K562 (cell line): ENCODE results near the gene AJM1. TPM values are rescaled to one million over a fixed set of nuclear protein-coding genes. Genes with fewer than 3 reads are reported as not detected.

Experiments used
- ATAC-seq: fragments of 200-7000 bp; cut with Tn5 transposase; 3 replicates; pipeline ENCODE4 v1.9.1; 2020; ENCODE audit warnings: moderate library complexity
- BruUV-seq: library from RNA; stranded (reverse); fragments of 400-500 nt; replicated peaks from 2 replicates; lab custom pipeline; 2021; lab: Mats Ljungman, UMichigan
- CTCF ChIA-PET: fragments of 300-600 bp; formaldehyde crosslinking; extraction: SDS; loops from one replicate; lab custom pipeline; 2021; ENCODE audit warnings: low intra/inter-chr PET ratio; lab: Yijun Ruan, JAX
- POLR2A ChIA-PET: fragments of 300-600, 350-650 bp; sonication (Branson Sonifier 250); formaldehyde crosslinking; extraction: SDS; loops from one replicate; lab custom pipeline; 2021; ENCODE audit warnings: antibody characterized with exemption, inconsistent platforms; lab: Yijun Ruan, JAX
- DNase-seq, 4 experiments: peaks; one replicate each; pipeline versions ENCODE4 v3.0.0 to v3.0.0-alpha.2; 2011 to 2018; ENCODE audit warnings: low spot score in 3 of 4, mixed read lengths in 3 of 4; ENCODE audit errors: extremely low read depth in 1 of 4
- FAIRE-seq: peaks from 2 replicates; lab custom pipeline; 2011; peaks lifted over from hg19 to GRCh38; lab: Jason Lieb, UNC
- H2AFZ ChIP-seq: 2 replicates; pipeline ENCODE4 v1.6.0; 2011; ENCODE audit warnings: low read depth, low read length, control low read depth, inconsistent platforms
- H3K27ac ChIP-seq: fragments of 200-600 bp; 3 replicates; pipeline ENCODE4 v1.8.0; 2011; ENCODE audit warnings: low read depth, mild to moderate bottlenecking, control low read depth, inconsistent platforms, low read length, moderate library complexity, mixed read lengths; ENCODE audit errors: extremely low read depth
- H3K27me3 ChIP-seq, 2 experiments: fragments of 300-600 bp in 1 of 2; 2 replicates in 1 of 2; 3 replicates in 1 of 2; pipeline versions ENCODE4 v1.6.0 to v1.8.0; 2011; ENCODE audit warnings: inconsistent platforms in 2 of 2, low read length in 2 of 2, mild to moderate bottlenecking in 1 of 2, mixed read lengths in 1 of 2, moderate library complexity in 1 of 2; ENCODE audit not compliant: control insufficient read depth in 2 of 2, insufficient read depth in 2 of 2
- H3K36me3 ChIP-seq: fragments of 300-600 bp; 3 replicates; pipeline ENCODE4 v1.8.0; 2011; ENCODE audit warnings: mild to moderate bottlenecking, low read length, inconsistent platforms; ENCODE audit not compliant: control insufficient read depth, insufficient read depth
- H3K4me1 ChIP-seq, 2 experiments: fragments of 200-600 bp in 1 of 2; replicated peaks in 1 of 2; 2 replicates in 1 of 2; 3 replicates in 1 of 2; pipeline versions ENCODE4 v1.5.1 to v1.8.0; 2011; ENCODE audit warnings: inconsistent platforms in 2 of 2, low read length in 2 of 2, mild to moderate bottlenecking in 1 of 2, mixed read lengths in 1 of 2, moderate library complexity in 1 of 2; ENCODE audit not compliant: control insufficient read depth in 2 of 2, insufficient read depth in 2 of 2
- H3K4me2 ChIP-seq: 2 replicates; pipeline ENCODE4 v1.6.1; 2011; ENCODE audit warnings: low read length, control low read depth, inconsistent platforms, mixed read lengths; ENCODE audit not compliant: insufficient read depth
- H3K4me3 ChIP-seq: fragments of 200-600 bp; sonication (generic), shearing (Covaris generic); 2 replicates; pipeline ENCODE4 v1.5.1; 2016; ENCODE audit warnings: control low read depth, inconsistent platforms
- H3K79me2 ChIP-seq: fragments of 200-600 bp; 3 replicates; pipeline ENCODE4 v1.8.0; 2011; ENCODE audit warnings: low read length, inconsistent platforms; ENCODE audit not compliant: control insufficient read depth, insufficient read depth
- H3K9ac ChIP-seq, 2 experiments: 2 replicates each; pipeline versions ENCODE4 v1.6.0 to v1.6.1; 2011; ENCODE audit warnings: low read depth in 2 of 2, low read length in 2 of 2, control low read depth in 1 of 2, inconsistent platforms in 1 of 2, mild to moderate bottlenecking in 1 of 2, mixed read lengths in 1 of 2; ENCODE audit not compliant: insufficient read depth in 1 of 2
- H3K9me1 ChIP-seq: one replicate; pipeline ENCODE4 v1.6.0; 2011; ENCODE audit warnings: inconsistent platforms, mild to moderate bottlenecking, low read length, moderate library complexity; ENCODE audit not compliant: control insufficient read depth, insufficient read depth
- H3K9me3 ChIP-seq: replicated peaks from 2 replicates; pipeline ENCODE4 v1.5.1; 2011; ENCODE audit warnings: low read depth, low read length, inconsistent platforms; ENCODE audit not compliant: control insufficient read depth, insufficient read depth
- H4K20me1 ChIP-seq: replicated peaks from 2 replicates; pipeline ENCODE4 v1.6.1; 2011; ENCODE audit warnings: low read length, inconsistent platforms, mixed read lengths; ENCODE audit not compliant: control insufficient read depth, insufficient read depth
- BRD9 ChIP-seq: fragments of 450-650 bp; IDR thresholded peaks from 2 replicates; pipeline ENCODE4 v1.6.1; 2018; ENCODE audit warnings: low read depth; ENCODE audit not compliant: partially characterized antibody
- CREB1 ChIP-seq, 2 experiments: sonication (generic) in 1 of 2; formaldehyde crosslinking in 1 of 2; IDR thresholded peaks; 2 replicates each; pipeline versions ENCODE4 v1.6.1 to v1.8.0; 2012 to 2022; ENCODE audit warnings: inconsistent platforms in 1 of 2, mild to moderate bottlenecking in 1 of 2, missing genetic modification reagents in 1 of 2, moderate library complexity in 1 of 2
- CSDE1 ChIP-seq, 2 experiments: fragments of 450-650 bp; IDR thresholded peaks; 2 replicates each; pipeline ENCODE4 v1.6.1; 2016; ENCODE audit warnings: mild to moderate bottlenecking in 1 of 2
- E2F4 ChIP-seq: sonication (generic); formaldehyde crosslinking; IDR thresholded peaks from 2 replicates; pipeline ENCODE4 v1.8.0; 2022; ENCODE audit warnings: mild to moderate bottlenecking, low read depth, missing genetic modification reagents
- ESRRA ChIP-seq: fragments of 450-650 bp; IDR thresholded peaks from 2 replicates; pipeline ENCODE4 v1.6.1; 2014; ENCODE audit warnings: low read depth, mild to moderate bottlenecking, moderate library complexity, borderline replicate concordance
- MLX ChIP-seq, 2 experiments: fragments of 450-650 bp in 1 of 2; sonication (generic) in 1 of 2; formaldehyde crosslinking; conservative IDR thresholded peaks; 2 replicates each; pipeline versions ENCODE4 v1.4.0 to v1.8.1; 2020 to 2022; ENCODE audit warnings: mild to moderate bottlenecking in 1 of 2, missing genetic modification reagents in 1 of 2
- NCOA1 ChIP-seq: fragments of 450-650 bp; IDR thresholded peaks from 2 replicates; pipeline ENCODE4 v1.6.1; 2016; ENCODE audit warnings: low read depth
- NCOA2 ChIP-seq, 2 experiments: fragments of 450-650 bp; IDR thresholded peaks; 2 replicates each; pipeline ENCODE4 v1.6.1; 2018; ENCODE audit warnings: mild to moderate bottlenecking in 2 of 2, moderate library complexity in 1 of 2; ENCODE audit not compliant: partially characterized antibody in 2 of 2
- PTRF ChIP-seq: fragments of 450-650 bp; IDR thresholded peaks from 2 replicates; pipeline ENCODE4 v1.6.1; 2016; ENCODE audit warnings: mild to moderate bottlenecking, missing genetic modification characterization, missing compliant biosample characterization
- RBFOX2 ChIP-seq: fragments of 200-400 bp; formaldehyde crosslinking; IDR thresholded peaks from 2 replicates; pipeline ENCODE4 v1.6.1; 2017; ENCODE audit warnings: low read depth, mild to moderate bottlenecking, low read length, moderate library complexity
- RNF2 ChIP-seq: sonication (generic); IDR thresholded peaks from 2 replicates; pipeline ENCODE4 v1.6.1; 2016
- SMARCA5 ChIP-seq: fragments of 450-650 bp; IDR thresholded peaks from 2 replicates; pipeline ENCODE4 v1.6.1; 2016
- TCF7 ChIP-seq: sonication (generic); IDR thresholded peaks from 2 replicates; pipeline ENCODE4 v1.6.1; 2016; ENCODE audit warnings: antibody characterized with exemption, borderline replicate concordance
- ZFPM2 ChIP-seq: fragments of 250-450 bp; sonication (Bioruptor Pico); IDR thresholded peaks from 2 replicates; pipeline ENCODE4 v1.5.1; 2022; ENCODE audit warnings: mild to moderate bottlenecking
- WGBS: fragments of 100-300 bp; shearing (Covaris generic); methylation state at CpG from one replicate; pipeline ENCODE4 v1.1.6; 2016; ENCODE audit warnings: low coverage, mixed read lengths; ENCODE audit not compliant: insufficient coverage; ENCODE audit errors: missing lambda C conversion rate; 5-methylcytosine and 5-hydroxymethylcytosine counted together
- in situ Hi-C: fragments of 300-500 bp; cut with MboI; formaldehyde crosslinking; loops from 4 replicates; pipeline ENCODE4 v1.15.0; 2018; ENCODE audit warnings: inconsistent platforms, mixed read lengths
- intact Hi-C: fragments of 100-400 bp; cut with micrococcal nuclease; formaldehyde crosslinking; loops from 2 replicates; pipeline ENCODE4 v1.14.2; 2022
- polyA plus RNA-seq, 8 experiments: library from polyadenylated mRNA; depleted of rRNA in 4 of 8; stranded (reverse) in 5 of 8; unstranded in 3 of 8; fragments of >200 nt; fragmentation: Nextera tagmentation in 2 of 8; fragmentation: Illumina TruSeq in 1 of 8; extraction: Ambion mirVana in 2 of 8; extraction: Trizol in 1 of 8; gene quantifications; 2 replicates each; pipeline versions ENCODE4 v1.2.1 to v1.2.3, GENCODE V29; 2011 to 2014; ENCODE audit warnings: inconsistent platforms in 1 of 8, missing spikeins in 1 of 8
- total RNA-seq, 7 experiments: library from RNA; depleted of rRNA in 6 of 7; stranded (reverse); fragments of >200 nt in 6 of 7; fragmentation: Illumina TruSeq in 2 of 7; extraction: Trizol in 2 of 7; gene quantifications; 2 replicates each; pipeline versions ENCODE4 v1.2.1 to v1.2.3, GENCODE V29; 2011 to 2021; ENCODE audit warnings: low replicate concordance in 1 of 7

AJM1 gene
- total and polyA plus RNA-seq, 9 of the 15 experiments (the other 6 are each of a cell fraction or from before 2014, with no cell fraction given), result 0.01 to 3.7 (median 0.65) TPM; not detected in 1

- FAIRE-seq, result no peak
- POLR2A ChIA-PET, result interaction anchor here (0.6 kb wide), 1 partner anchor 394 kb away, joined by 3 read pairs; no protein-coding TSS in a partner anchor
- peak overlapping the region in 1 of 2 experiments; percentile 14; a peak in 2 of 4 replicates for H3K9ac ChIP-seq
- H3K4me1 ChIP-seq, result peaks cover 24 to 78% of the 10 kb centered on the region in 2 experiments
- no peaks in the 10 kb centered on the region for H3K27me3 ChIP-seq
- no peak for ATAC-seq
- no peak overlapping the region for H3K4me2 ChIP-seq
- H3K4me3 ChIP-seq, result no peak overlapping the region
- TF ChIP-seq RNF2, result no peak
- TF ChIP-seq NCOA2 (IDR thresholded peaks at IDR 0.05; ENCODE audit: partially characterized antibody in 2 of 2), result no peak
- H3K36me3 ChIP-seq, result peaks cover 17% of the 10 kb centered on the region
- BruUV-seq, result no TSS peak
- in situ Hi-C loops (no loop called here), intact Hi-C loops (no loop called here)
- H3K27ac ChIP-seq, result no peak overlapping the region
- H3K9me3 ChIP-seq, result no peaks in the 10 kb centered on the region
- no peak overlapping the region for H2AFZ ChIP-seq
- H4K20me1 ChIP-seq, result no peaks in the 10 kb centered on the region
- 93% methylated on average over 20 of the region's 20 CpGs for WGBS
- CTCF ChIA-PET, result no interaction called here
- H3K79me2 ChIP-seq, result peaks cover 34% of the 10 kb centered on the region
- no peak for DNase-seq
- no peaks in the 10 kb centered on the region for H3K9me1 ChIP-seq
Observed at GRCh38 chr9:136804509-136805206, 37.6 kb upstream of the AJM1 start.

GRCh38 chr9:136805207-136805740 is 37.0 kb upstream of the AJM1 start:
- no TSS peak for BruUV-seq
- Histone ChIP-seq H3K9me1 (no peaks in the 10 kb centered on the region), H2AFZ (no peak overlapping the region), H3K4me2 (no peak overlapping the region), H3K36me3 (peaks cover 23% of the 10 kb centered on the region), H4K20me1 (no peaks in the 10 kb centered on the region), H3K9me3 (no peaks in the 10 kb centered on the region), H3K4me1 (peaks cover 29 to 73% of the 10 kb centered on the region in 2 experiments), H3K27ac (no peak overlapping the region), H3K79me2 (peaks cover 40% of the 10 kb centered on the region), H3K27me3 (no peaks in the 10 kb centered on the region), H3K4me3 (no peak overlapping the region), H3K9ac (peak overlapping the region in 1 of 2 experiments; percentile 14; a peak in 1 of 4 replicates)
- 74% methylated on average over 12 of the region's 12 CpGs for WGBS
- no peak for DNase-seq
- intact Hi-C loops (no loop called here), in situ Hi-C loops (no loop called here)
- ATAC-seq, result no peak
- POLR2A ChIA-PET, result interaction anchor here (0.6 kb wide), 2 partner anchors 132 to 393 kb away, joined by 3 read pairs; no protein-coding TSS in a partner anchor
- FAIRE-seq, result no peak
- CTCF ChIA-PET, result no interaction called here
- TF ChIP-seq BRD9 (no peak), RBFOX2 (no peak), NCOA1 (no peak), PTRF (no peak), CREB1 (IDR thresholded peaks at IDR 0.05) (no peak), CREB1 (CRISPR knock-in tag; IDR thresholded peaks at IDR 0.05) (no peak), ZFPM2 (CRISPR knock-in tag) (no peak), SMARCA5 (no peak), CSDE1 (IDR thresholded peaks at IDR 0.05) (no peak), TCF7 (no peak), E2F4 (CRISPR knock-in tag) (no peak), MLX (CRISPR knock-in tag; conservative IDR thresholded peaks at IDR 0.05) (no peak), ESRRA (no peak)
